Stimulated activated CD4-positive, alpha-beta T cell treated with anti-CD3 and anti-CD28 coated beads, Interleukin-15, amount 100 ng/mL, for 1 hour (primary cell): Measurements from ENCODE around the gene LRRC61.
A peak's percentile ranks its signal among the peaks of the same experiment; 100 is the strongest.
"Not testable (repeated sequence)": the region's sequence is repeated elsewhere in the genome, so short reads cannot be mapped to it uniquely, and the experiment has no call there.

Source experiments
- DNase-seq, 2 donors: peaks; one replicate each; pipeline ENCODE4 v3.0.0-alpha.2; 2020; ENCODE audit warnings: low read depth in 1 of 2, low spot score in 1 of 2

Gene LRRC61

DNA sequence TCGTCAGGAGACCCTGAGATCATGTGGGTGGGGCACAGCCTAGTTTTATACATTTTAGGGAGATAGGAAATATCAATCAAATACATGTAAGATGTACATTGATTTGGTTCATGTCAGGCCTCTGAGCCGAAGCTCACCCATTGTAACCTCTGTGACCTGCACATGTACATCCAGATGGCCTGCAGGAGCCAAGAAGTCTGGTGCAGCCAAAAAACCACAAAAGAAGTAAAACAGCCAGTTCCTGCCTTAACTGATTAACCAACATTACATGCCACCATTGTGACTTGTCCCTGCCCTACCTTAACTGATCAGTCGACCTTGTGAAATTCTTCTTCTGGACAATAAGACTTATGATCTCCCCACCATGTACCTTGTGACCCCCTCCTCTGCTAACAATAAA lies 16.0 kb upstream of the LRRC61 start:
- no peak for DNase-seq

DNA sequence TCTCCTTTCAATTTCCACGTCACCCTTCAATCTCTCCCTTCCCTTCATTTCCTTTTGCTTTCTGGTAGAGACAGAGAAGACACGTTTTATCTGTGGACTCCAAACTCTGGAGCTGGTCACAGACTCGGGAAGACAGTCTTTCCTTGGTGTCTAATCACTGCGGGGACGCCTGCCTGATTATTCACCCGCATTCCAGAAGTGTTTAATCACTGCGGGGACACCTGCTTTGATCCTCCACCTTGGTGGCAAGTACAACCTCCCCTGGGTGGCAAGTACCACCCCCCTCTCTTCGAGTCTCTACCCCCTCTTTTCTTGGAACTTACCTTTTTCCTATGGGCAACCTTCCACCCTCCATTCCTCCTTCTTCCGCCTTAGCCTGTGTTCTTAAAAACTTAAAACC lies 15.3 kb upstream of the LRRC61 start:
- DNase-seq, result no peak

GRCh38 chr7:150308575-150308974 lies 14.6 kb upstream of the LRRC61 start:
- no peak for DNase-seq

DNA sequence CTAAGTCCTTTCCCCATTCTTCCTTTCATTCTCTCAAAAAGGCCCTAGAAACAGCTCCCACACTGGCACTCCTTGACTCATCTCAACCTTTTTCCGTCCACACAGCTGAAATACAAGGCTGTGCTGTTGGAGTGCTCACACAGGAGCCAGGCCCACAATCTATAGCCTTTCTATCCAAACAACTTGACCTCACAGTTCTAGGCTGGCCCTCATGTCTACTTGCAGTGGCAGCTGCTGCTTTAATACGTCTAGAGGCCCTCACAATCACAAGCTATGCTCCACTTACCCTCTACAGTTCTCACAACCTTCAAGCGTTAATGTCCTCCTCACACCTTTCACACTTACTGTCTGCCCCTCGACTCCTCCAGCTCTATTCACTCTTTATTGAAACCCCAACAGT lies 12.0 kb upstream of the LRRC61 start:
- no peak for DNase-seq

DNA sequence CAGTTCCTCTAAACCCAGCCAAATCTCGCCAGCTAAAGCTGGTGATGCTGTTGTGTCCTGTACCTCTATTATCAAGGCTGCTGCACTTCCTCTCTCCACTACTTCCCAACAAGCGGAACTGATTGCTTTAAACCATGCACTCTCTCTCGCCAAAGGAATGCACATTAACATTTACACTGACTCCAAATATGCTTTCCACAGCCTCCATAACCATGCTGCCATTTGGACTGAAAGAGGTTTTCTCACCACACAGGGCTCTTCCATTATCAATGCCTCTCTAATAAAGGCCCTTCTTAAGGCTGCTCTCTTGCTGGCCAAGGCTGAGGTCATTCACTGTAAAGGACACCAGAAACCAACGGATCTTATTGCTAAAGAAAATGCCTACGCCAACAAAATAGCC lies 11.4 kb upstream of the LRRC61 start:
- DNase-seq, result no peak

- DNase-seq, result not testable (repeated sequence)
These were observed 10.3 kb upstream of the LRRC61 start for GRCh38 chr7:150312649-150313366.

DNA sequence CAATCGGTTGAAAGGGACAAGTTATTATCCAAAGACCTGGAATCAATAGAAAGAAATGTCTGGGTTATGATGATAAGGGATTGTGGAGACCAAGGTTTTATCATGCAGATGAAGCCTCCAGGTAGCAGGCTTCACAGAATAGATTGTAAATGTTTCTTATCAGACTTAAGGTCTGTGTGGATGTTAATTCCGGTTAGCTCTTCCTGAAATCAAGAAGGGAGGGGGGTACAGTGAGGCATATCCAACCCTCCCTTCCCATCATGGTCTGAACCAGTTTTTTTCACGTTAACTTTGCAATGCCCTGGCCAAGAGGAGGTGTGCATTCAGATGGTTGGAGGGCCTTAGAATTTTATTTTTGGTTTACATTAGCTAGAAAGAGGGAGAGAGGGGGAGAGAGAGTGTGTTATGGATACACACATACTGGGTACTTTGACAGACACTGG lies 9.8 kb upstream of the LRRC61 start:
- no peak for DNase-seq

DNA sequence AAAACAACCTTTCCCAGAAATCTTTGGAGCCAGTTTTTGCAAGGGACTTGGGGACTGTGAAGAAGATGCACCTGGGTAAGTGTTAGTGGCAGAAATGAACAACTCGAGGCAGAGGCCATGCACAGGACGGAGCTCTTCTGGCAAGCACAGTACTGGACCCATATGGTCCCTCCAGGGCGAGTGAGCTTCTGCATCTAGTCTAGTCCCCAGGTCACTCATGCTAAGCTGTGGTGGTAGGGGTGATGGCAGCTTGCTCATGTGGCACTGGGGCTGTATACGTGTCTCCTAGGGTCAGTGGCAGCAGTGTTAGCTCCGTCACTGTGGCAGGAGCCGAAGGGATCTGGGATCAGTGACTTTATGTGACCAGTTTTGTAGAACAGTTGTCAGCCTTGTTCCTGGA lies 9.3 kb upstream of the LRRC61 start:
- DNase-seq, result no peak

GRCh38 chr7:150314639-150315239 lies 8.4 kb upstream of the LRRC61 start:
- no peak for DNase-seq

DNA sequence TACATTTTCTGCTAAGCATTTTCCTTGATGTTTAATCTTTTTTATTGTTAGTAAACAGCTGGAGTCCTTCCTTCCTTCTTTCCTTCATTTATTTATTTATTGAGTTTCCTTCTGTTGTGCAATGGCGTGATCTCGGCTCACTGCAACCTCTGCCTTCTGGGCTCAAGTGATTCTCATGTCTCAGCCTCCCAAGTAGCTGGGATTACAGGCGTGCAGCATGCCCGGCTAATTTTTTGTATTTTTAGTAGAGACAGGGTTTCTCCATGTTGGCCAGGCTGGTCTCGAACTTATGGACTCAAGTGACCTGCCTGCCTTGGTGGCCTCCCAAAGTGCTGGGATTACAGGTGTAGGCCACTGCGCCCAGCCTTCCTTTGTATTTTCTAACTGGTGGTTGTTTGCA lies 6.2 kb upstream of the LRRC61 start:
- DNase-seq, result not testable (repeated sequence)

DNA sequence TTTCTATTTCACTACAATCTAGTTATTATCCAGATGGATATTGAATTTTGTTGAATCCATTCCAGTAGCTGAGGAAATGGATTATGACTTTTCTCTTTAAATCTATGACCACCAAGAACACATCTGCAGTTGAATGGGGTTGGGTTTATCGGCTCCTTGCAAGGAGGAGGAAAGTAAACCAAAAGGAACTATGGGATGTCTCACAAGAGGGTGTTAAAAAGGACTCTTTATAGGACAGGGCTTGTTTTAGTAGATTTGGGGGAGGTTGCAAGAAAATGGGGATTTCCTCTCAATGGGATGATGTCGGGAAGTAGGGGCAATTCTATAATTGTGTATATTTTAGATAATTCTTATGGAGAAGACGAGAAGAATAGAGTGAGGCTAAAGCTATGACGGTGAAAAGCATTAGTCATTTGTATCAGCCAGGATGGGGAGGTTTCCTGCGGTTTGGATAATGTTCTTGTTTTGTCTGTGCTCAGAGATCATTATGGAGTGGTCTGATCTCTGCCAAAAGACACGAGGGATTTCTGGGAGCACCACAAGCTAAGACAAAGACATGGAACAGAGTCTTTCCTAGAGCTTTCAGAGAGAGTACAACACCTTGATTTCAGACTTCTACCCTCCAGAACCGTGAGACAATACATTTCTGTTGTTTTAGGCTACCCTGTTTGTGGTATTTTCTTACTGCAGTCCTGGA lies 5.3 kb upstream of the LRRC61 start:
- DNase-seq, result no peak

DNA sequence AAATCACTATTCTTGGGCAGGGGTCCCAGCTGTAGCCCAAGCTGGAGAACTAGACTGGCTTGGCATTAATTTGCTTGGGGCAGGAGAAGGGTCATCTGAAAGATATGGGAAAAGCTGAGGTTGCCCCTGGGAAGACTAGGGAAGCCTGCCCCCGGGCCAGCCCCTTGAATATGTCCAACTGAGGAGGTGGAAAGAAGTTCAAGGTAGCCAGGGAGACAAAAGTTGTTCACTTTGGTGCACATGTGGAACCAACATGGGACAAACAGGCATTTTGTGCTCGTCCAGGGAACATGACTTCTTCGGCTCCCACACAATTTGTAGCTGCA lies 1.4 kb upstream of the LRRC61 start:
- no peak for DNase-seq

DNA sequence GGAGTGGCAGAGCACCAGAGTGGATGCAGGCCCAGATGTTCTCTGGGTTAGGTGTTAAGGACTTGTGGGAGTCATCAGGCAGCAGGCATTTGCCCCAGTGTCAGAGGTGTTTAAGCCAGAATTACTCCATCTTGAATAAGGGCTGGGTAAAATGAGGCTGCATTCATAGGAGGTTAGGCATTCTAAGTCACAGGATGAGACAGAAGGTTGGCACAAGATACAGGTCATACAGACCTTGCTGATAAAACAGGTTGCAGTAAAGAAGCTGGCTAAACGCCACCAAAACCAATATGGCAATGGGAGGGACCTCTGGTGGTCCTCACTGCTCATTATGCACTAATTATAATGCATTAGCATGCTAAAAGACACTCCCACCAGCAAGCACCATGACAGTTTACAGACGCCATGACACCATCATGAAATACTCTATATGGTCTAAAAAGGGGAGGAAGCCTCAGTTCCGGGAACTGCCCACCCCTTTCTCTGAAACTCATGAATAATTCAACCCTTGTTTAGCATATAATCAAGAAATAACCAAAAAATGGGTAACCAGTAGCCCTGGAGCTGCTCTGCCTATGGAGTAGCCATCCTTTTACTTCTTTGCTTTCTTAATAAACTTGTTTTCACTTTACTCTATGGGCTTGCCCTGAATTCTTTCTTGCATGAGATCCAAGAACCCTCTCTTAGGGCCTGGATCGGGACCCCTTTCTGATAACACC lies 882 bp upstream of the LRRC61 start:
- DNase-seq, result peak in 1 of 2 donors; percentile 10

DNA sequence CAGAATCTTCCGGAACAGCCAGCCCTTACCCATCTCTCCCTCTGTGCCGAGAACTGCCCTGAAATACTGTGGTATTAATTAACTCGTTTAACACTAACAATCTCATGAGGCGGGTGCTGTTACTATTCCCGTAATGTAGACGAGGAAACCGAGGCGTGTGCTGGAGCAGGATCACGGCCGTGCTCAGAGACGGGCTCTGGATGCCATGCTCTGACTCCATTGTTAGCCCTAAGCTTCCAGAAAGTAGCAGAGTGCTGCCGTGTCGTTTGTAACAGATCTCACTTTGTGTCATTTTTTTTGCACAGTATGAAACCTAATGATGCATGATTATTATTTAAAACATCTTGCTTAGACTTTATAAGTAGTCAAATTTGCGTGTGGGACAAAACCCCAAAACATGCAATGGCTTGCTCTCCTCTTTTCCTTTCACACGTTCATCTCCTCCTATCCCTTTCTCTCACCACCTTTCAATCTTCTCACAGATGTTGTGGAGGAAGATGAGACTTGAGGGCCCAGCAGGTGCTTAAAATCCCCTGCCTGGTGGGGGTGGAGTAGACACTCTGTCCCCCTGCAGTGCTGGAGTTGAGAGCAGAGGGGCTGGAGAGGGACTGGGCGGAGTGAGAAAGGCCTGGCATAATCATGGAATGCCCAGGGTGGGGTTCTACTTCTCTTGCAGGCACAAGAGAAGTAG lies 672 bp downstream of the LRRC61 start:
- DNase-seq, result peak in 1 of 2 donors; percentile 12

- no peak for DNase-seq
These were observed 1.3 kb downstream of the LRRC61 start for GRCh38 chr7:150324373-150324961.

GRCh38 chr7:150325110-150325611 lies 2.0 kb downstream of the LRRC61 start:
- DNase-seq, result no peak

DNA sequence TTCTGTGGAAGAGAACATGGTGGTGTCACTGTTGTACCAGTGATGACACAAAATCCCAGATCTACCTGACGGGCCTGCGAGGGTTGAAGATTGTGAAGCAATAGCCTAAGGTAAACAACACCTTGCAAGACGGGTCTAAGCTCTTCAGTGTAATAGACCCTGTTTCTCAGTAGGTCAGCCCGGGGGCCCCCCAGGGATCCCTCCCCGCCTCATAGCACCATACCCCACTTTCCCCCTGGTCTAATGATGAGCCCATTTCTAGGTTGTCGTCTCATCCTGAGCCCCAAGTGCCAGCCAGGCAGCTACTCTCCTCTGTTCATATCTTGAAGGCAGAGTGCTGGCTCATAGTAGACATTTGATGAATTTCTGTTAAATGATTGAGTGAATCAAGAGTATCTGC lies 2.7 kb downstream of the LRRC61 start:
- no peak for DNase-seq

GRCh38 chr7:150326657-150327268 lies 3.6 kb downstream of the LRRC61 start:
- no peak for DNase-seq

- no peak for DNase-seq
These were observed 4.2 kb downstream of the LRRC61 start for GRCh38 chr7:150327308-150327707.
